GM20000 (cell line): ENCODE data around the gene NEURL1.

ENCODE experiments used
- DNase-seq: peaks from one replicate; pipeline ENCODE4 v3.0.0; 2012; ENCODE audit warnings: low spot score
- CTCF ChIP-seq: IDR thresholded peaks from 2 replicates; pipeline ENCODE4 v1.5.1; 2012; ENCODE audit warnings: mild to moderate bottlenecking, control low read depth; ENCODE audit errors: extremely low read depth, missing control alignments

NEURL1 gene

GRCh38 chr10:103595933-103596726 is 102.6 kb downstream of the NEURL1 start:
- no peak for TF ChIP-seq CTCF
- DNase-seq = no peak

- no peak for DNase-seq
- TF ChIP-seq CTCF = no peak
Observed at GRCh38 chr10:103597003-103597402, 103.5 kb downstream of the NEURL1 start.

GRCh38 chr10:103598654-103599115 is 105.2 kb downstream of the NEURL1 start:
- peak; percentile 74 for DNase-seq

GRCh38 chr10:103599211-103599610 is 105.7 kb downstream of the NEURL1 start:
- DNase-seq = no peak
- TF ChIP-seq CTCF = no peak

More at GRCh38 chr10:103598654-103599115, 105.2 kb downstream of the NEURL1 start:
- no peak for TF ChIP-seq CTCF

- DNase-seq = no peak
- no peak for TF ChIP-seq CTCF
Observed at GRCh38 chr10:103599907-103600306, 106.4 kb downstream of the NEURL1 start.

- TF ChIP-seq CTCF = no peak
- DNase-seq = no peak
Observed at GRCh38 chr10:103600325-103600724, 106.8 kb downstream of the NEURL1 start.

- no peak for DNase-seq
- TF ChIP-seq CTCF = no peak
Observed at GRCh38 chr10:103600956-103601569, 107.6 kb downstream of the NEURL1 start.
